Measurements from ENCODE around the gene CDIPT. TPM values are rescaled to one million over a fixed set of nuclear protein-coding genes. Genes with fewer than 3 reads are reported as not detected.

Gene CDIPT
- total and polyA plus RNA-seq, 2 of the 4 experiments (the other 2 are of a cell fraction) = 47.1 to 100 TPM

- Histone ChIP-seq H3K27ac (ENCODE audit: insufficient read depth, low read length) (no peak overlapping the region), H3K27me3 (ENCODE audit: control insufficient read depth, insufficient read depth, low read length) (no peaks in the 10 kb centered on the region), H4K20me1 (ENCODE audit: insufficient read depth, low read length) (no peaks in the 10 kb centered on the region; the same call in 1 of the 2 replicates), H3K14ac (replicated peaks; ENCODE audit: low read depth, low read length) (no peak overlapping the region), H2BK20ac (ENCODE audit: low read depth, low read length) (no peak overlapping the region), H2BK5ac (ENCODE audit: low read depth, low read length, poor library complexity, severe bottlenecking) (no peak overlapping the region), H2BK120ac (ENCODE audit: low read depth, low read length) (no peak overlapping the region), H4K91ac (ENCODE audit: insufficient read depth, low read depth, low read length) (no peak overlapping the region), H2AK9ac (replicated peaks; ENCODE audit: low read depth, low read length, poor library complexity) (no peak overlapping the region), H3K4ac (ENCODE audit: low read depth, low read length) (no peak overlapping the region), H4K5ac (ENCODE audit: low read depth, low read length) (no peak overlapping the region), H3K56ac (ENCODE audit: extremely low read depth, insufficient read depth, low read length) (no peak overlapping the region), H3K4me2 (ENCODE audit: low read depth, low read length) (no peak overlapping the region), H3K4me3 (ENCODE audit: insufficient read depth, low read depth, low read length) (no peak overlapping the region), H2BK15ac (ENCODE audit: low read depth, low read length) (no peak overlapping the region), H3K79me1 (ENCODE audit: low read depth in 1 of 2, low read length in 2 of 2) (peaks cover 7 to 30% of the 10 kb centered on the region in 2 experiments; a peak in 3 of 4 replicates), H2AFZ (replicated peaks; ENCODE audit: low read length, poor library complexity) (no peak overlapping the region), H3K9ac (ENCODE audit: low read depth, low read length) (no peak overlapping the region), H2AK5ac (ENCODE audit: low read depth, low read length) (no peak overlapping the region), H3K18ac (ENCODE audit: low read depth, low read length) (no peak overlapping the region), H3K4me1 (ENCODE audit: control insufficient read depth, insufficient read depth, low read length) (peaks cover 4% of the 10 kb centered on the region; the same call in 1 of the 2 replicates), H3K23ac (ENCODE audit: low read depth, low read length) (no peak overlapping the region), H3K36me3 (ENCODE audit: control insufficient read depth, insufficient read depth, low read length) (peaks cover 22% of the 10 kb centered on the region), H4K8ac (ENCODE audit: low read depth in 2 of 2, low read length in 2 of 2) (no peak overlapping the region), H3K9me3 (ENCODE audit: control insufficient read depth, insufficient read depth, low read length) (no peaks in the 10 kb centered on the region), H3K9me1 (ENCODE audit: insufficient read depth, low read length) (peaks cover 9% of the 10 kb centered on the region)
- in situ Hi-C loops (cut with MboI; ENCODE audit: low sequenced_read_pairs) (no loop called here), dilution Hi-C loops (cut with HindIII; ENCODE audit: low sequenced_read_pairs, unreplicated experiment) (no loop called here), intact Hi-C loops (cut with micrococcal nuclease) (loop anchor here (5.0 kb wide), 1 partner anchor 38 kb away; the partner anchor contains the start of gene MVP)
- POLR2A ChIA-PET (ENCODE audit: unreplicated experiment) = no interaction called here
- CTCF ChIA-PET = no interaction called here
- ATAC-seq (ENCODE audit: low read depth) (no peak), DNase-seq (no peak)
- whole genome bisulfite sequencing, 2 experiments (ENCODE audit: extremely low coverage in 2 of 2, insufficient read length in 1 of 2) = no CpG with 5 or more reads among the region's 9 CpGs
- no TSS peak for BruUV-seq (replicated peaks)
- no peak for TF ChIP-seq POLR2A (IDR thresholded peaks at IDR 0.05; ENCODE audit: low read depth, low read length)
- TF ChIP-seq CHD1 (IDR thresholded peaks at IDR 0.05; ENCODE audit: low read depth, low read length) = no peak
- no peak for TF ChIP-seq RAD21 (IDR thresholded peaks at IDR 0.05; ENCODE audit: low read length)
- TF ChIP-seq USF2 (IDR thresholded peaks at IDR 0.05; ENCODE audit: low read depth, low read length) = no peak
- TF ChIP-seq RFX5 (IDR thresholded peaks at IDR 0.05; ENCODE audit: low read depth, low read length) = no peak
- no peak for TF ChIP-seq FOS (IDR thresholded peaks at IDR 0.05; ENCODE audit: low read depth, low read length)
- no peak for TF ChIP-seq CEBPB (IDR thresholded peaks at IDR 0.05; ENCODE audit: low read depth, low read length)
- TF ChIP-seq RCOR1 (IDR thresholded peaks at IDR 0.05; ENCODE audit: insufficient replicate concordance, low read length) = no peak
- no peak for TF ChIP-seq CTCF (conservative IDR thresholded peaks at IDR 0.05; ENCODE audit: low read depth, low read length)
- TF ChIP-seq NFE2L2 (IDR thresholded peaks at IDR 0.05; ENCODE audit: low read depth, low read length) = no peak
- TF ChIP-seq MAZ (IDR thresholded peaks at IDR 0.05; ENCODE audit: borderline replicate concordance, low read depth, low read length) = no peak
- TF ChIP-seq ELK1 (IDR thresholded peaks at IDR 0.05; ENCODE audit: borderline replicate concordance, low read depth, low read length) = no peak
- no peak for TF ChIP-seq MXI1 (IDR thresholded peaks at IDR 0.05; ENCODE audit: borderline replicate concordance, low read depth, low read length)
- TF ChIP-seq SMC3 (IDR thresholded peaks at IDR 0.05; ENCODE audit: low read depth, low read length) = no peak
- no peak for TF ChIP-seq BHLHE40 (IDR thresholded peaks at IDR 0.05; ENCODE audit: low read depth, low read length)
- TF ChIP-seq MAFK (IDR thresholded peaks at IDR 0.05; ENCODE audit: low read depth, low read length) = no peak
Measured at GRCh38 chr16:29860218-29860617, 2.8 kb downstream of the CDIPT start.

All from IMR-90 (cell line).